ENCODE data around the gene CEP290.
"Not testable (repeated sequence)": the region's sequence is repeated elsewhere in the genome, so short reads cannot be mapped to it uniquely, and the experiment has no call there.

Gene CEP290

GRCh38 chr12:88144037-88144436 is 2.1 kb upstream of the CEP290 start:
- no peak for DNase-seq

GRCh38 chr12:88142610-88142991 is 713 bp upstream of the CEP290 start:
- peak; percentile 36 for DNase-seq

- DNase-seq: no peak
These were observed 489 bp downstream of the CEP290 start for GRCh38 chr12:88141425-88141773.

GRCh38 chr12:88139711-88140110 is 2.2 kb downstream of the CEP290 start:
- DNase-seq: not testable (repeated sequence)

GRCh38 chr12:88133181-88133580 is 8.7 kb downstream of the CEP290 start:
- not testable (repeated sequence) for DNase-seq

- no peak for DNase-seq
These were observed 9.5 kb downstream of the CEP290 start for GRCh38 chr12:88132392-88132791.

- DNase-seq: no peak
These were observed 14.0 kb downstream of the CEP290 start for GRCh38 chr12:88127855-88128254.

GRCh38 chr12:88127099-88127498 is 14.8 kb downstream of the CEP290 start:
- no peak for DNase-seq

- DNase-seq: no peak
These were observed 19.2 kb downstream of the CEP290 start for GRCh38 chr12:88122666-88123065.

- DNase-seq: no peak
These were observed 28.0 kb downstream of the CEP290 start for GRCh38 chr12:88113871-88114270.

- no peak for DNase-seq
These were observed 30.7 kb downstream of the CEP290 start for GRCh38 chr12:88111074-88111652.

GRCh38 chr12:88108021-88108420 is 33.9 kb downstream of the CEP290 start:
- no peak for DNase-seq

GRCh38 chr12:88093573-88093972 is 48.3 kb downstream of the CEP290 start:
- no peak for DNase-seq

GRCh38 chr12:88092771-88093170 is 49.1 kb downstream of the CEP290 start:
- DNase-seq: no peak

- no peak for DNase-seq
These were observed 57.7 kb downstream of the CEP290 start for GRCh38 chr12:88084210-88084609.

GRCh38 chr12:88083634-88084033 is 58.3 kb downstream of the CEP290 start:
- no peak for DNase-seq

- no peak for DNase-seq
These were observed 60.6 kb downstream of the CEP290 start for GRCh38 chr12:88081247-88081646.

GRCh38 chr12:88067301-88067700 is 74.6 kb downstream of the CEP290 start:
- DNase-seq: no peak

GRCh38 chr12:88063375-88063774 is 78.5 kb downstream of the CEP290 start:
- no peak for DNase-seq

GRCh38 chr12:88062474-88062873 is 79.4 kb downstream of the CEP290 start:
- no peak for DNase-seq

- DNase-seq: no peak
These were observed 83.2 kb downstream of the CEP290 start for GRCh38 chr12:88058719-88059077.

- no peak for DNase-seq
These were observed 83.7 kb downstream of the CEP290 start for GRCh38 chr12:88057994-88058718.

- DNase-seq: no peak
These were observed 85.3 kb downstream of the CEP290 start for GRCh38 chr12:88056571-88056970.

GRCh38 chr12:88052686-88053085 is 89.2 kb downstream of the CEP290 start:
- DNase-seq: no peak

- no peak for DNase-seq
These were observed 97.9 kb downstream of the CEP290 start for GRCh38 chr12:88044035-88044434.
